GM12878 (cell line): ENCODE results near the gene MAMLD1. TPM values are rescaled to one million over a fixed set of nuclear protein-coding genes. Genes with fewer than 3 reads are reported as not detected.

ENCODE experiments used
- ATAC-seq: fragments of 200-7000 bp; cut with Tn5 transposase; 3 replicates; pipeline ENCODE4 v1.9.1; 2020; ENCODE audit warnings: mild to moderate bottlenecking, moderate library complexity
- BruUV-seq: library from RNA; stranded (reverse); fragments of 400-500 nt; replicated peaks from 2 replicates; lab custom pipeline; 2021; lab: Mats Ljungman, UMichigan
- CTCF ChIA-PET: fragments of 300-600 bp; sonication (Branson Sonifier 250); formaldehyde crosslinking; extraction: SDS; loops from one replicate; lab custom pipeline; 2021; ENCODE audit warnings: inconsistent platforms; lab: Yijun Ruan, JAX
- POLR2A ChIA-PET: fragments of 350-600 bp; formaldehyde crosslinking; extraction: SDS; loops from one replicate; lab custom pipeline; 2021; ENCODE audit warnings: inconsistent platforms; lab: Charles Lee
- RAD21 ChIA-PET: fragments of 300-600 bp; sonication (Branson Sonifier 250); formaldehyde crosslinking; loops from one replicate; lab custom pipeline; 2023; ENCODE audit warnings: antibody characterized with exemption; ENCODE audit not compliant: unreplicated experiment; lab: Charles Lee
- SMC1A ChIA-PET: fragments of 300-600 bp; sonication (Branson Sonifier 250); formaldehyde crosslinking; loops from one replicate; lab custom pipeline; 2023; ENCODE audit not compliant: unreplicated experiment, uncharacterized antibody; lab: Charles Lee
- DNase-seq: peaks from one replicate; pipeline ENCODE4 v3.0.0-alpha.2; 2011; ENCODE audit warnings: low read depth, low spot score
- FAIRE-seq: peaks from 3 replicates; lab custom pipeline; 2011; peaks lifted over from hg19 to GRCh38; lab: Jason Lieb, UNC
- H2AFZ ChIP-seq: 2 replicates; pipeline ENCODE4 v1.6.0; 2011; ENCODE audit warnings: low read depth, low read length, control low read depth; ENCODE audit not compliant: control insufficient read depth
- H3K27ac ChIP-seq: 2 replicates; pipeline ENCODE4 v1.5.1; 2011; ENCODE audit warnings: control low read depth; ENCODE audit not compliant: control insufficient read depth, insufficient read depth
- H3K27me3 ChIP-seq, 2 experiments: replicated peaks in 1 of 2; 2 replicates each; pipeline versions ENCODE4 v1.6.0 to v1.6.1; 2011; ENCODE audit warnings: low read length in 1 of 2; ENCODE audit not compliant: control insufficient read depth in 2 of 2, insufficient read depth in 2 of 2
- H3K36me3 ChIP-seq, 2 experiments: 2 replicates each; pipeline ENCODE4 v1.5.1; 2011; ENCODE audit warnings: low read length in 1 of 2; ENCODE audit not compliant: control insufficient read depth in 2 of 2, insufficient read depth in 2 of 2
- H3K4me1 ChIP-seq: 2 replicates; pipeline ENCODE4 v1.6.1; 2011; ENCODE audit warnings: mild to moderate bottlenecking, low read length, moderate library complexity, mixed read lengths; ENCODE audit not compliant: control insufficient read depth, insufficient read depth
- H3K4me2 ChIP-seq: 2 replicates; pipeline ENCODE4 v1.6.0; 2011; ENCODE audit warnings: control low read depth; ENCODE audit not compliant: control insufficient read depth, insufficient read depth
- H3K4me3 ChIP-seq: fragments of 200-600 bp; sonication (generic); 2 replicates; pipeline ENCODE4 v1.5.1; 2016
- H3K79me2 ChIP-seq: 2 replicates; pipeline ENCODE4 v1.6.0; 2011; ENCODE audit warnings: low read length; ENCODE audit not compliant: control insufficient read depth, insufficient read depth
- H3K9ac ChIP-seq: 2 replicates; pipeline ENCODE4 v1.8.0; 2011; ENCODE audit warnings: low read length, control low read depth, mixed read lengths; ENCODE audit not compliant: control insufficient read depth, insufficient read depth
- H3K9me3 ChIP-seq: replicated peaks from 3 replicates; pipeline ENCODE4 v1.5.1; 2011; ENCODE audit warnings: mild to moderate bottlenecking, low read length; ENCODE audit not compliant: control insufficient read depth, insufficient read depth
- H4K20me1 ChIP-seq: 2 replicates; pipeline ENCODE4 v1.6.0; 2011; ENCODE audit not compliant: control insufficient read depth, insufficient read depth
- EP300 ChIP-seq, 2 experiments: fragments of 150-350 bp in 1 of 2; IDR thresholded peaks; 2 replicates each; pipeline ENCODE4 v1.6.1; 2011 to 2012; ENCODE audit warnings: low read depth in 2 of 2, low read length in 2 of 2, borderline replicate concordance in 1 of 2, improper control_type of control experiment in 1 of 2, inconsistent platforms in 1 of 2; ENCODE audit not compliant: control insufficient read depth in 1 of 2
- HSF1 ChIP-seq: fragments of 150-350 bp; IDR thresholded peaks from 2 replicates; pipeline ENCODE4 v1.6.1; 2014; ENCODE audit warnings: mild to moderate bottlenecking, low read depth, low read length
- NFYB ChIP-seq: IDR thresholded peaks from 2 replicates; pipeline ENCODE4 v1.6.1; 2011; ENCODE audit warnings: low read depth, mild to moderate bottlenecking, low read length, improper control_type of control experiment, moderate library complexity; ENCODE audit not compliant: insufficient read depth
- RAD21 ChIP-seq: IDR thresholded peaks from 2 replicates; pipeline ENCODE4 v1.6.1; 2011; ENCODE audit warnings: mild to moderate bottlenecking, low read depth, low read length, moderate library complexity; ENCODE audit not compliant: insufficient read depth
- WRNIP1 ChIP-seq: IDR thresholded peaks from 2 replicates; pipeline ENCODE4 v1.6.1; 2011; ENCODE audit warnings: low read depth, low read length, improper control_type of control experiment, borderline replicate concordance
- YY1 ChIP-seq: IDR thresholded peaks from 2 replicates; pipeline ENCODE4 v1.6.1; 2011; ENCODE audit warnings: low read depth, mild to moderate bottlenecking, low read length
- ZNF24 ChIP-seq: fragments of 450-650 bp; IDR thresholded peaks from 2 replicates; pipeline ENCODE4 v1.6.1; 2017; ENCODE audit warnings: antibody characterized with exemption, mild to moderate bottlenecking
- WGBS: methylation state at CpG from one replicate; pipeline ENCODE4 v1.1.6; 2016; ENCODE audit warnings: low lambda C conversion rate; ENCODE audit not compliant: insufficient replicate concordance, insufficient coverage; ENCODE audit errors: missing lambda C conversion rate; 5-methylcytosine and 5-hydroxymethylcytosine counted together
- in situ Hi-C: fragments of 300-500 bp; cut with MboI; formaldehyde crosslinking; loops from 9 replicates; pipeline ENCODE4 v1.14.3; 2018; ENCODE audit warnings: mixed read lengths
- intact Hi-C: fragments of 100-400 bp; cut with micrococcal nuclease; formaldehyde crosslinking; loops from one replicate; pipeline ENCODE4 v1.14.2; 2022; ENCODE audit not compliant: unreplicated experiment
- polyA plus RNA-seq, 11 experiments: library from polyadenylated mRNA; depleted of rRNA in 4 of 11; unstranded in 6 of 11; stranded (reverse) in 5 of 11; fragments of >200 nt; fragmentation: Nextera tagmentation in 4 of 11; fragmentation: Illumina TruSeq in 1 of 11; extraction: Ambion mirVana in 4 of 11; extraction: Trizol in 1 of 11; gene quantifications; 1 replicate in 1 of 11; 2 replicates in 10 of 11; pipeline versions ENCODE4 v1.2.1 to v1.2.3, GENCODE V29; 2011 to 2016; ENCODE audit warnings: inconsistent platforms in 2 of 11, missing spikeins in 2 of 11, low read depth in 1 of 11
- total RNA-seq, 4 experiments: library from RNA; depleted of rRNA in 3 of 4; stranded (reverse); fragments of >200 nt in 3 of 4; fragmentation: Illumina TruSeq in 1 of 4; extraction: Trizol in 1 of 4; gene quantifications; 2 replicates each; pipeline versions ENCODE4 v1.2.1 to v1.2.3, GENCODE V29; 2013 to 2021
- TF ChIP-seq, protein P1 (sequence below): IDR thresholded peaks from 2 replicates; pipeline ENCODE4 v1.6.1; 2012; ENCODE audit warnings: low read length, inconsistent platforms

MAMLD1 gene
- total and polyA plus RNA-seq, 10 of the 15 experiments (the other 5 are each of a cell fraction or from before 2014, with no cell fraction given) = 0.03 to 0.05 TPM; not detected in 8

DNA sequence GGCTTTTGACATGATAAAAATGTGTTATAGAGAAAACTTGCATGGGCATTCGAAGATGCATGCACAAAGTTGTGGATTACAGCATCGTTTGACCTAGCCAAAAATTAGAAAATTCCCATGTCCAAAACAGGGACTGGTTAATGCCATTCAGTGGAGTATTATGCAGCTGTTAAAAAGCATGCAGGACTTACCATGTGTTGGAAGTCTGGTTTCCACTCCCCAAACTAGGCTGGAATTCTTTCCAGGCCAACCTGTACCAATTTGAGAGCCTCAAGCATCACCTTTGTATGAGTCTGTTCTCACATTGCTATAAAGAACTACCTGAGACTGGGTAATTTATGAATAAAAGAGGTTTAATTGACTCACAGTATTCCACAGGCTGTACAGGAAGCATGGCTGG lies 159.4 kb downstream of the MAMLD1 start (continued):
- TF ChIP-seq, protein P1, sequence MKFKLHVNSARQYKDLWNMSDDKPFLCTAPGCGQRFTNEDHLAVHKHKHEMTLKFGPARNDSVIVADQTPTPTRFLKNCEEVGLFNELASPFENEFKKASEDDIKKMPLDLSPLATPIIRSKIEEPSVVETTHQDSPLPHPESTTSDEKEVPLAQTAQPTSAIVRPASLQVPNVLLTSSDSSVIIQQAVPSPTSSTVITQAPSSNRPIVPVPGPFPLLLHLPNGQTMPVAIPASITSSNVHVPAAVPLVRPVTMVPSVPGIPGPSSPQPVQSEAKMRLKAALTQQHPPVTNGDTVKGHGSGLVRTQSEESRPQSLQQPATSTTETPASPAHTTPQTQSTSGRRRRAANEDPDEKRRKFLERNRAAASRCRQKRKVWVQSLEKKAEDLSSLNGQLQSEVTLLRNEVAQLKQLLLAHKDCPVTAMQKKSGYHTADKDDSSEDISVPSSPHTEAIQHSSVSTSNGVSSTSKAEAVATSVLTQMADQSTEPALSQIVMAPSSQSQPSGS = no peak
- TF ChIP-seq YY1 (no peak), ZNF24 (no peak), EP300 (IDR thresholded peaks at IDR 0.05; ENCODE audit: borderline replicate concordance in 1 of 2, control insufficient read depth in 1 of 2, low read depth in 2 of 2, low read length in 2 of 2) (no peak), NFYB (no peak)

GRCh38 chrX:150525061-150525919 lies 162.2 kb downstream of the MAMLD1 start:
- H3K4me1 ChIP-seq = no peaks in the 10 kb centered on the region
- H2AFZ ChIP-seq = no peak overlapping the region
- no peak for ATAC-seq
- POLR2A ChIA-PET = no interaction called here
- CTCF ChIA-PET = no interaction called here
- H3K9me3 ChIP-seq = no peaks in the 10 kb centered on the region; the same call in 2 of the 3 replicates
- intact Hi-C loops = no loop called here
- TF ChIP-seq WRNIP1 (no peak), RAD21 (no peak), HSF1 (no peak)
- no peak overlapping the region for H3K27ac ChIP-seq
- BruUV-seq = no TSS peak
- H4K20me1 ChIP-seq = no peaks in the 10 kb centered on the region
- H3K27me3 ChIP-seq = no peaks in the 10 kb centered on the region; a peak in 1 of 4 replicates
- FAIRE-seq = no peak
- no peak overlapping the region for H3K4me3 ChIP-seq
- RAD21 ChIA-PET = no interaction called here
- no peak overlapping the region for H3K9ac ChIP-seq
- SMC1A ChIA-PET = no interaction called here
- no peaks in the 10 kb centered on the region for H3K79me2 ChIP-seq
- 32% methylated on average over 10 of the region's 10 CpGs for WGBS
- in situ Hi-C loops = no loop called here
- no peak overlapping the region for H3K4me2 ChIP-seq
- DNase-seq = no peak
- H3K36me3 ChIP-seq = no peaks in the 10 kb centered on the region
